PC-9 (cell line): ENCODE measurements around the gene GATAD2B. TPM values are rescaled to one million over a fixed set of nuclear protein-coding genes. Genes with fewer than 3 reads are reported as not detected.
"Not testable (repeated sequence)": the region's sequence is repeated elsewhere in the genome, so short reads cannot be mapped to it uniquely, and the experiment has no call there.

Source experiments
- BruUV-seq: library from RNA; stranded (reverse); fragments of 400-500 nt; replicated peaks from 2 replicates; lab custom pipeline; 2021; lab: Mats Ljungman, UMichigan
- CTCF ChIA-PET: fragments of 300-600 bp; sonication (Branson Sonifier 250); formaldehyde crosslinking; loops from one replicate; lab custom pipeline; 2022; ENCODE audit warnings: antibody characterized with exemption; lab: Charles Lee
- POLR2A ChIA-PET: fragments of 300-600 bp; sonication (Branson Sonifier 250); formaldehyde crosslinking; loops from one replicate; lab custom pipeline; 2022; ENCODE audit warnings: antibody characterized with exemption; ENCODE audit not compliant: unreplicated experiment; lab: Charles Lee
- DNase-seq, 2 experiments: peaks; one replicate each; pipeline versions ENCODE4 v3.0.0 to v3.0.0-alpha.2; 2015 to 2022; ENCODE audit warnings: mixed read lengths in 1 of 2
- H2AFZ ChIP-seq: fragments of 200-600 bp; sonication (generic); 2 replicates; pipeline ENCODE4 v1.8.1; 2017; ENCODE audit warnings: antibody characterized with exemption
- H3F3A ChIP-seq: fragments of 200-600 bp; sonication (generic); 2 replicates; pipeline ENCODE4 v1.8.1; 2017; ENCODE audit warnings: antibody characterized with exemption, mild to moderate bottlenecking, low read depth; ENCODE audit not compliant: insufficient read depth
- H3K27ac ChIP-seq: fragments of 200-600 bp; sonication (generic); 2 replicates; pipeline ENCODE4 v1.6.1; 2016; ENCODE audit warnings: mixed run types
- H3K27me3 ChIP-seq: fragments of 200-600 bp; sonication (generic); 2 replicates; pipeline ENCODE4 v1.6.1; 2016; ENCODE audit warnings: low read depth, mixed run types; ENCODE audit not compliant: insufficient read depth
- H3K36me3 ChIP-seq: fragments of 200-600 bp; sonication (generic); 2 replicates; pipeline ENCODE4 v1.6.1; 2016; ENCODE audit warnings: low read depth, mixed run types
- H3K4me1 ChIP-seq: fragments of 200-600 bp; sonication (generic); replicated peaks from 2 replicates; pipeline ENCODE4 v1.6.1; 2016; ENCODE audit warnings: mixed run types; ENCODE audit not compliant: insufficient read depth
- H3K4me2 ChIP-seq: fragments of 200-600 bp; sonication (generic); 2 replicates; pipeline ENCODE4 v1.6.1; 2017; ENCODE audit warnings: mixed run types
- H3K4me3 ChIP-seq: fragments of 200-600 bp; sonication (generic); 2 replicates; pipeline ENCODE4 v1.6.1; 2016; ENCODE audit warnings: mixed run types
- H3K79me2 ChIP-seq: fragments of 200-600 bp; sonication (generic); 2 replicates; pipeline ENCODE4 v1.6.1; 2017; ENCODE audit warnings: low read depth, mixed run types
- H3K9me2 ChIP-seq: fragments of 200-600 bp; sonication (generic); 2 replicates; pipeline ENCODE4 v1.8.1; 2017; ENCODE audit warnings: mild to moderate bottlenecking; ENCODE audit not compliant: insufficient read depth
- H3K9me3 ChIP-seq: fragments of 200-600 bp; sonication (generic); 2 replicates; pipeline ENCODE4 v1.8.1; 2016; ENCODE audit warnings: low read depth; ENCODE audit not compliant: insufficient read depth
- H4K20me1 ChIP-seq: fragments of 200-600 bp; sonication (generic); 2 replicates; pipeline ENCODE4 v1.8.1; 2017; ENCODE audit not compliant: insufficient read depth
- EZH2 ChIP-seq: fragments of 200-600 bp; sonication (generic); IDR thresholded peaks from 2 replicates; pipeline ENCODE4 v1.8.0; 2017; ENCODE audit warnings: antibody characterized with exemption, low read depth
- intact Hi-C: fragments of 100-400 bp; cut with micrococcal nuclease; formaldehyde crosslinking; loops from one replicate; pipeline ENCODE4 v1.10.0; 2022; ENCODE audit not compliant: unreplicated experiment
- total RNA-seq: library from RNA; stranded (reverse); gene quantifications from 2 replicates; pipeline ENCODE4 v1.2.3, GENCODE V29; 2021
- TF ChIP-seq, protein P1 (sequence below): fragments of 200-600 bp; sonication (generic); conservative IDR thresholded peaks from 2 replicates; pipeline ENCODE4 v1.6.1; 2017; ENCODE audit warnings: mixed run types, antibody characterized with exemption, mild to moderate bottlenecking, moderate library complexity

Gene GATAD2B
- total RNA-seq, 1 experiment from 2014 or later: 56.1 TPM

DNA sequence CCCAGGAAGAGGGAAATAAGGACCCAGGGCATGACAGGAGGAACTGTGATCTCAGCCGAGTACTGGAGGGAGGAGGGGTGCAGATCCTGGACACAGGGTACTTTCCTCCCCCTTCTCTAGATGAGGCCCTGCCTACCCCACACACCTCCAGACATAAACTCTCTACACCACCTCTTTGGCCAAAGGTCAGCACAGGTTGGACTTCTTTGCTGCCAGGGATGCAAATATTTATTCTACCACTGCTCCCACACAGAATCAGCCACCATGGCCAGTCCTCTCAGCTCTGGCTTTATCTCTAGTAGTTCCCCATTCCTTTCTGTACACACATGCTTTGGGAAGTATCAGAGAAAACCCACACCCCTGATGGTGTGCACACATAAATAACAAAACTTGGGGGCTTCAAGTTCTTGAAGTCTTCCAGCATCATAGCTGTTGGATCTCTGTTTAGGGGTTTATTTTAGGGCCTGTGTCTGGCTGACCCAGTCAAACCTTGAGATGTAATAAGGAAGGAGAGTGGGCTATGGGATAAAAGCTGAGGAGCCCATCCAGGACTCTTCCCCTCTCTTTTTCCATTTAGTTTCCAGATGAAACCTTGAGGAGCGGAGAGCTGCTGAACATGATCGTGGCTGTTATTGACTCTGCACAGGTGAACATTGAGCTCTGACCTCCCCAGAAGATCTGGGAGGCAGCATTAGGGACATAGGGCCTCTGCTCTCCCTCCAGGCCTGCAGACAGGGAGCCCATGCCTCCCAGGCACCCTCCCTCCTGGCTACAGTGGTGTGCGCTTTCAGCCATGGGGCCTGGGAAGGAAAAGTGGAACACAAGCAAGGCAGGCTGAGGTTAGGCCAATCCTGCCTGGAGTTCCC lies 154.2 kb downstream of the GATAD2B start:
- TF ChIP-seq EZH2: no peak
- TF ChIP-seq, protein P1, sequence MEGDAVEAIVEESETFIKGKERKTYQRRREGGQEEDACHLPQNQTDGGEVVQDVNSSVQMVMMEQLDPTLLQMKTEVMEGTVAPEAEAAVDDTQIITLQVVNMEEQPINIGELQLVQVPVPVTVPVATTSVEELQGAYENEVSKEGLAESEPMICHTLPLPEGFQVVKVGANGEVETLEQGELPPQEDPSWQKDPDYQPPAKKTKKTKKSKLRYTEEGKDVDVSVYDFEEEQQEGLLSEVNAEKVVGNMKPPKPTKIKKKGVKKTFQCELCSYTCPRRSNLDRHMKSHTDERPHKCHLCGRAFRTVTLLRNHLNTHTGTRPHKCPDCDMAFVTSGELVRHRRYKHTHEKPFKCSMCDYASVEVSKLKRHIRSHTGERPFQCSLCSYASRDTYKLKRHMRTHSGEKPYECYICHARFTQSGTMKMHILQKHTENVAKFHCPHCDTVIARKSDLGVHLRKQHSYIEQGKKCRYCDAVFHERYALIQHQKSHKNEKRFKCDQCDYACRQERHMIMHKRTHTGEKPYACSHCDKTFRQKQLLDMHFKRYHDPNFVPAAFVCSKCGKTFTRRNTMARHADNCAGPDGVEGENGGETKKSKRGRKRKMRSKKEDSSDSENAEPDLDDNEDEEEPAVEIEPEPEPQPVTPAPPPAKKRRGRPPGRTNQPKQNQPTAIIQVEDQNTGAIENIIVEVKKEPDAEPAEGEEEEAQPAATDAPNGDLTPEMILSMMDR: no peak
- DNase-seq: no peak
- H3K27me3 ChIP-seq: no peaks in the 10 kb centered on the region
- no peaks in the 10 kb centered on the region for H3K79me2 ChIP-seq
- no peaks in the 10 kb centered on the region for H4K20me1 ChIP-seq
- intact Hi-C loops: no loop called here
- no peak overlapping the region for H3K27ac ChIP-seq
- no peak overlapping the region for H3K4me2 ChIP-seq
- ChIA-PET CTCF (interaction anchor here (0.6 kb wide), 1 partner anchor 92 kb away, joined by 3 read pairs; no protein-coding TSS in a partner anchor), POLR2A (no interaction called here)
- H3K4me3 ChIP-seq: no peak overlapping the region
- peaks cover 14% of the 10 kb centered on the region; the same call in 1 of the 2 replicates for H3K36me3 ChIP-seq
- no peaks in the 10 kb centered on the region; the same call in 1 of the 2 replicates for H3F3A ChIP-seq
- no peaks in the 10 kb centered on the region for H3K4me1 ChIP-seq
- BruUV-seq: no TSS peak
- H3K9me3 ChIP-seq: no peaks in the 10 kb centered on the region
- H2AFZ ChIP-seq: no peak overlapping the region
- H3K9me2 ChIP-seq: no peaks in the 10 kb centered on the region

DNA sequence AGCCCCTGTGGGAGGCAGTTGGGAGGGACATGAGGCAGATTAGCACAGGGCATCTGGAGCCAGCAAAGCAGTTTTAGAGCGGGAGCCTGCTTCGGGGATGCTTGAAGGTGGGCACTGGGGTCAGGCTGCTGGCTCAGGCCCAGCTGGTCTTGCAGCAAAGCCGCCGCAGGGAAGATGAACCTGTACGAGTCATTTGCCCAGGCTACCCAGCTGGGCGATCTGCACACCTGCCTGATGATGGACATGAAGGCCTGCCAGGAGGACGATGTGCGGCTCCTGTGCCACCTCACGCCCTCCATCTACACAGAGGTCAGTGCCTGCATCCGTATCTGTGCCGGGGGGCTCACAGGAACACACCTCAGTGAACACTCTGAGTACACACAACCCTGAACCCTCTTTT lies 155.3 kb downstream of the GATAD2B start:
- no peaks in the 10 kb centered on the region for H3K79me2 ChIP-seq
- H3K27me3 ChIP-seq: no peaks in the 10 kb centered on the region
- CTCF ChIA-PET: no interaction called here
- no peak overlapping the region for H3K27ac ChIP-seq
- peaks cover 19% of the 10 kb centered on the region for H3K36me3 ChIP-seq
- H2AFZ ChIP-seq: no peak overlapping the region
- H4K20me1 ChIP-seq: no peaks in the 10 kb centered on the region
- H3K9me3 ChIP-seq: no peaks in the 10 kb centered on the region
- no peak for DNase-seq
- no TSS peak for BruUV-seq
- POLR2A ChIA-PET: no interaction called here
- H3F3A ChIP-seq: no peaks in the 10 kb centered on the region; the same call in 1 of the 2 replicates
- intact Hi-C loops: no loop called here
- H3K9me2 ChIP-seq: no peaks in the 10 kb centered on the region
- H3K4me2 ChIP-seq: no peak overlapping the region
- H3K4me3 ChIP-seq: no peak overlapping the region
- TF ChIP-seq EZH2: no peak
- TF ChIP-seq, protein P1: no peak
- no peaks in the 10 kb centered on the region for H3K4me1 ChIP-seq

DNA sequence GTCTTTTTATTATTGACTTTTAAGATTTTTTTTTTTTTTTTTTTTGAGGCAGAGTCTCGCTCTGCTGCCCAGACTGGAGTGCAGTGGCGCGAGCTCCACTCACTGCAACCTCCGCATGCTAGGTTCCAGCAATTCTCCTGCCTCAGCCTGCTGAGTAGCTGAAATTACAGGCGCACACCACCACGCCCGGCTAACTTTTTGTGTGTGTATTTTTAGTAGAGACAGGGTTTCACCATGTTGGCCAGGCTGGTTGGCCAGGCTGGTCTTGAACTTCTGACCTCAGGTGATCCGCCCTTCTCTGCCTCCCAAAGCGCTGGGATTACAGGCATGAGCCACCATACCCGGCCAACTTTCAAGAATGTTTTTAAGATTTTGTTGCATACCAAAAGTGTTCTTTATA lies 156.1 kb downstream of the GATAD2B start:
- H4K20me1 ChIP-seq, H3K27me3 ChIP-seq, H3K4me3 ChIP-seq, H3K4me2 ChIP-seq, H2AFZ ChIP-seq, H3K27ac ChIP-seq, intact Hi-C loops, H3K9me2 ChIP-seq, H3F3A ChIP-seq, H3K9me3 ChIP-seq, DNase-seq, H3K4me1 ChIP-seq, BruUV-seq, POLR2A ChIA-PET, CTCF ChIA-PET, H3K79me2 ChIP-seq: not testable (repeated sequence)
- H3K36me3 ChIP-seq: peaks cover 19% of the 10 kb centered on the region
